OCI-LY7 (cell line): ENCODE results near the gene KRTAP16-1. TPM values are rescaled to one million over a fixed set of nuclear protein-coding genes. Genes with fewer than 3 reads are reported as not detected.

Experiments used
- BruUV-seq: library from RNA; stranded (reverse); fragments of 400-500 nt; replicated peaks from 2 replicates; lab custom pipeline; 2021; lab: Mats Ljungman, UMichigan
- CTCF ChIA-PET: fragments of 300-600 bp; sonication (Branson Sonifier 250); formaldehyde crosslinking; loops from one replicate; lab custom pipeline; 2022; ENCODE audit warnings: antibody characterized with exemption; ENCODE audit not compliant: unreplicated experiment; lab: Charles Lee
- POLR2A ChIA-PET: fragments of 300-600 bp; sonication (Branson Sonifier 250); formaldehyde crosslinking; loops from one replicate; lab custom pipeline; 2022; ENCODE audit warnings: antibody characterized with exemption; lab: Charles Lee
- DNase-seq: peaks from one replicate; pipeline ENCODE4 v3.0.0-alpha.2; 2015; ENCODE audit warnings: low spot score
- H2AFZ ChIP-seq: fragments of 200-600 bp; sonication (generic), shearing (Covaris generic); 2 replicates; pipeline ENCODE4 v1.6.1; 2014; ENCODE audit warnings: mild to moderate bottlenecking, antibody characterized with exemption, low read length, moderate library complexity
- H3K27ac ChIP-seq: fragments of 200-600 bp; sonication (generic); 2 replicates; pipeline ENCODE4 v1.5.1; 2014; ENCODE audit warnings: mixed run types, low read depth, mild to moderate bottlenecking, moderate library complexity, low read length, inconsistent platforms; ENCODE audit not compliant: poor library complexity, severe bottlenecking
- H3K36me3 ChIP-seq: fragments of 200-600 bp; sonication (generic); 2 replicates; pipeline ENCODE4 v1.6.1; 2014; ENCODE audit warnings: mild to moderate bottlenecking, antibody characterized with exemption, low read length, moderate library complexity, mixed read lengths; ENCODE audit not compliant: insufficient read depth
- H3K4me1 ChIP-seq: fragments of 200-600 bp; sonication (generic); 2 replicates; pipeline ENCODE4 v1.5.1; 2014; ENCODE audit warnings: mild to moderate bottlenecking, low read length; ENCODE audit not compliant: insufficient read depth, poor library complexity, severe bottlenecking
- H3K4me2 ChIP-seq: fragments of 200-600 bp; sonication (generic); 2 replicates; pipeline ENCODE4 v1.6.1; 2014; ENCODE audit warnings: mild to moderate bottlenecking, low read length
- H3K4me3 ChIP-seq: fragments of 200-600 bp; sonication (generic); 2 replicates; pipeline ENCODE4 v1.5.1; 2014; ENCODE audit warnings: mild to moderate bottlenecking, low read depth, low read length; ENCODE audit not compliant: poor library complexity, severe bottlenecking
- H3K79me2 ChIP-seq: fragments of 200-600 bp; sonication (generic); 2 replicates; pipeline ENCODE4 v1.6.1; 2016; ENCODE audit warnings: low read depth, mild to moderate bottlenecking, low read length, moderate library complexity, mixed read lengths; ENCODE audit not compliant: insufficient read depth
- H3K9me2 ChIP-seq: fragments of 200-600 bp; sonication (generic); 2 replicates; pipeline ENCODE4 v1.6.1; 2016; ENCODE audit warnings: mild to moderate bottlenecking, low read length, mixed read lengths; ENCODE audit not compliant: insufficient read depth
- H3K9me3 ChIP-seq: fragments of 200-600 bp; sonication (generic); 2 replicates; pipeline ENCODE4 v1.6.1; 2014; ENCODE audit warnings: mild to moderate bottlenecking, mixed run types, low read length, mixed read lengths
- H4K20me1 ChIP-seq: fragments of 200-600 bp; sonication (generic); 2 replicates; pipeline ENCODE4 v1.6.1; 2014; ENCODE audit warnings: mild to moderate bottlenecking, antibody characterized with exemption, low read length, moderate library complexity, mixed read lengths; ENCODE audit not compliant: insufficient read depth
- CTCF ChIP-seq: fragments of 200-600 bp; sonication (generic); conservative IDR thresholded peaks from 2 replicates; pipeline ENCODE4 v1.5.1; 2014; ENCODE audit warnings: mild to moderate bottlenecking, antibody characterized with exemption, low read length, moderate library complexity, mixed read lengths
- EZH2phosphoT487 ChIP-seq: fragments of 200-600 bp; sonication (generic); IDR thresholded peaks from 2 replicates; pipeline ENCODE4 v1.6.1; 2018; ENCODE audit warnings: low read depth, borderline replicate concordance, mild to moderate bottlenecking, mixed run types, antibody characterized with exemption, low read length, moderate library complexity, mixed read lengths
- intact Hi-C: fragments of 100-400 bp; cut with micrococcal nuclease; formaldehyde crosslinking; loops from one replicate; pipeline ENCODE4 v1.10.0; 2022; ENCODE audit not compliant: unreplicated experiment
- total RNA-seq, 2 experiments: library from RNA; depleted of rRNA in 1 of 2; stranded (reverse); fragments of >200 nt in 1 of 2; shearing (Covaris generic) in 1 of 2; gene quantifications; 2 replicates each; pipeline ENCODE4 v1.2.3, GENCODE V29; 2014 to 2022

Gene KRTAP16-1
- total RNA-seq, 2 experiments from 2014 or later, result not detected

DNA sequence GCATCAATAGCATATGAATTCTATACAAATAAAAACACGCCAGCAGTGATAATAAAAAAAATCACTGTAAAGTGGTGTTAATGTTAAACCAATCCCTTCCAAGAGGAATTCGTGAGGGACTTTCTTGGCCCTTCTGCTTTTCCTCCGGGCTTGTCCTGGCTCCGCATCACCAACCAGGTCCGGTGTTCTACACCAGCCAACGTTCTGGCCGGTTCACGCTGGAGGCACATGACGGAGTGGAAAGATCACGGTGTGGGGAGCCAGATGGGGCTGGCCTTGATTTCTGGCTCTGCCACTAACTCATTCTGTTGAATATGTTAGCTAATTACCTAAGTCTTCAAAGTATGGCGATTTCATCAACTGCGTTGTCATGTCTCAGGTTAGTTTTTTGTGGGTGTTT, 5.0 kb downstream of the KRTAP16-1 start:
- TF ChIP-seq CTCF (no peak), EZH2phosphoT487 (no peak)
- Histone ChIP-seq H3K9me2 (no peaks in the 10 kb centered on the region), H2AFZ (no peak overlapping the region), H3K79me2 (no peaks in the 10 kb centered on the region), H3K4me1 (peaks cover 8% of the 10 kb centered on the region), H3K27ac (no peak overlapping the region), H4K20me1 (no peaks in the 10 kb centered on the region), H3K4me2 (no peak overlapping the region), H3K4me3 (no peak overlapping the region), H3K9me3 (no peaks in the 10 kb centered on the region), H3K36me3 (no peaks in the 10 kb centered on the region)
- CTCF ChIA-PET, result no interaction called here
- intact Hi-C loops, result no loop called here
- DNase-seq, result no peak
- POLR2A ChIA-PET, result no interaction called here
- BruUV-seq, result no TSS peak

- BruUV-seq, result no TSS peak
- DNase-seq, result no peak
- no peaks in the 10 kb centered on the region for H3K9me2 ChIP-seq
- H3K4me2 ChIP-seq, result no peak overlapping the region
- no peaks in the 10 kb centered on the region for H3K9me3 ChIP-seq
- ChIA-PET POLR2A (no interaction called here), CTCF (no interaction called here)
- intact Hi-C loops, result no loop called here
- H3K27ac ChIP-seq, result no peak overlapping the region
- TF ChIP-seq EZH2phosphoT487, result no peak
- no peak for TF ChIP-seq CTCF
- H3K4me3 ChIP-seq, result no peak overlapping the region
- H2AFZ ChIP-seq, result no peak overlapping the region
- H3K4me1 ChIP-seq, result no peaks in the 10 kb centered on the region
- H3K36me3 ChIP-seq, result no peaks in the 10 kb centered on the region
- H4K20me1 ChIP-seq, result no peaks in the 10 kb centered on the region
- no peaks in the 10 kb centered on the region for H3K79me2 ChIP-seq
Measured at GRCh38 chr17:41302981-41303380, 6.1 kb downstream of the KRTAP16-1 start.

GRCh38 chr17:41301916-41302901, 6.9 kb downstream of the KRTAP16-1 start, which contains the start of gene KRTAP29-1:
KRTAP29-1 (minus strand) TSS chr17:41302851; CDS start chr17:41302851, 0 bp downstream.
- Histone ChIP-seq H2AFZ (no peak within 1 kb of the TSS), H3K79me2 (no peaks in the 10 kb centered on the region), H3K27ac (no peak within 1 kb of the TSS), H4K20me1 (no peaks in the 10 kb centered on the region), H3K4me3 (no peak within 1 kb of the TSS), H3K4me1 (no peaks in the 10 kb centered on the region), H3K9me2 (no peaks in the 10 kb centered on the region), H3K9me3 (no peaks in the 10 kb centered on the region), H3K4me2 (no peak within 1 kb of the TSS), H3K36me3 (no peaks in the 10 kb centered on the region)
- POLR2A ChIA-PET, result no interaction called here
- no peak for TF ChIP-seq EZH2phosphoT487
- TF ChIP-seq CTCF, result no peak
- DNase-seq, result no peak
- CTCF ChIA-PET, result no interaction called here
- no TSS peak for BruUV-seq
- intact Hi-C loops, result no loop called here
